Omental fat pad (tissue), 4 donors: ENCODE results near the gene SLC16A5. TPM values are rescaled to one million over a fixed set of nuclear protein-coding genes. Genes with fewer than 3 reads are reported as not detected.

Source experiments
- ATAC-seq: fragments of 150-250 bp; one replicate; pipeline ENCODE4 v1.9.1; 2016; ENCODE audit warnings: mild to moderate bottlenecking, moderate library complexity; ENCODE audit not compliant: low FRiP score
- DNase-seq: peaks from one replicate; pipeline ENCODE4 v3.0.0-alpha.2; 2019; ENCODE audit warnings: low spot score
- total RNA-seq, 4 donors: library from RNA; depleted of rRNA; stranded (reverse); fragments of >200 nt; gene quantifications; one replicate each; pipeline ENCODE4 v1.1.0, GENCODE V29; 2016
- TF ChIP-seq, protein P1 (sequence below), 3 donors: fragments of 450-650 bp; IDR thresholded peaks; one replicate each; pipeline ENCODE4 v1.5.1; 2016 to 2017; ENCODE audit warnings: antibody characterized with exemption in 3 of 3, mild to moderate bottlenecking in 3 of 3, moderate library complexity in 2 of 3

SLC16A5 gene
- total RNA-seq, 4 donors from 2014 or later, result 12.0 to 22.7 (median 16.4) TPM

DNA sequence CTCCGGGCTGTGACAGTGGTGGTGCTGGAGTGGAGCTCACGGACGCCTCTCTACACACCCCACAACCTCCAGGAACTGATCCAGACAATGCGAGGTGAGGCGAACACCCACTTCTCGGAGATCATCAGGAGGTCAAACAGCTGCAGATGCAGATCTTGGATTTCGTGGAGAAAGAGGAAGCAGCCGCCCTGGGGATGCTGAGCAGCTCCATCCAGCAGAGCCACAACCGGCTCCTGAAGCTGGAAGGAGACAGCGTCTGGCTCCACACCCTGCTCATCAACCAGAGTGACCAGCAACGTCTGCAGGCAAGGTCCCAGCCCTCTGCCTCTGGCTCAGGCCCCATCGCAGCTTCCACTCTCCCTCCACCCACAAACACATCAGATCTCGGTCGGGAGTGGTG lies 13.2 kb upstream of the SLC16A5 start:
- no peak for ATAC-seq
- TF ChIP-seq, protein P1, sequence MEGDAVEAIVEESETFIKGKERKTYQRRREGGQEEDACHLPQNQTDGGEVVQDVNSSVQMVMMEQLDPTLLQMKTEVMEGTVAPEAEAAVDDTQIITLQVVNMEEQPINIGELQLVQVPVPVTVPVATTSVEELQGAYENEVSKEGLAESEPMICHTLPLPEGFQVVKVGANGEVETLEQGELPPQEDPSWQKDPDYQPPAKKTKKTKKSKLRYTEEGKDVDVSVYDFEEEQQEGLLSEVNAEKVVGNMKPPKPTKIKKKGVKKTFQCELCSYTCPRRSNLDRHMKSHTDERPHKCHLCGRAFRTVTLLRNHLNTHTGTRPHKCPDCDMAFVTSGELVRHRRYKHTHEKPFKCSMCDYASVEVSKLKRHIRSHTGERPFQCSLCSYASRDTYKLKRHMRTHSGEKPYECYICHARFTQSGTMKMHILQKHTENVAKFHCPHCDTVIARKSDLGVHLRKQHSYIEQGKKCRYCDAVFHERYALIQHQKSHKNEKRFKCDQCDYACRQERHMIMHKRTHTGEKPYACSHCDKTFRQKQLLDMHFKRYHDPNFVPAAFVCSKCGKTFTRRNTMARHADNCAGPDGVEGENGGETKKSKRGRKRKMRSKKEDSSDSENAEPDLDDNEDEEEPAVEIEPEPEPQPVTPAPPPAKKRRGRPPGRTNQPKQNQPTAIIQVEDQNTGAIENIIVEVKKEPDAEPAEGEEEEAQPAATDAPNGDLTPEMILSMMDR (IDR thresholded peaks at IDR 0.05), result no peak
- no peak for DNase-seq

DNA sequence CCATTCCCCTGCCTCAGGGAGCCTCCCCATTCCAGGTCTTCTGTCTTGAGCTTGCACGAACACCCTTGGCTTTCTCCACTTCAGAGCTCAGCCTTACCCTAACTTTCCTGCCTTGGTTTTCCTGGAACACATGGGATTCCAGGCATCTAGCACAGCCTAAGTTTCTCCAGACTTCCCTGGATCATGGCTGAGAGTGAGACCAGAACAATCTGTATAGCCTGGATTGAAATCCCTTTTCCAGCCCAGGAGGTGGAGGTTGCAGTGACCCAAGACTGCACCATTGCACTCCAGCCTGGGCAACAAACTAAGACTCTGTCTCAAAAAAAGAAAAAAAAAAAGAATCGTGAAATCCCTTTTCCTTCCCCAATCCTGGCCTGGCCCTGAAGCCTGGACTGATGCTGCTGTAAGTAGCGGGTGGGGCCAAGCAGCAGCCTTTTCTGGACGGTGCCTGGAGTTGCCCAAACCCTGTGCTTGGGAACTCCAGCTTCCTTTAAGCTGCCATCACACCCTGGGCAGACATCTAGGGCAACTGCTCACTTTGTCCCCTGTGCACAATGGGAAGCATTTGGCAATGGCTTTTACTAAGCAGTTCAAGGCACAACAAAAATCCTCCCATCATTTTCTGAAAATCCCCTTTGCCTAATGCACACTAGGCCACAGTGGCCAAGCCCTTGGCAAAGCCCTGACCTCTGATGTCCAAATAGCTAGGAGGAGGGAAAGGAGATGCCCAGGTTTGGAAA lies 12.0 kb upstream of the SLC16A5 start:
- no peak for ATAC-seq
- DNase-seq, result no peak
- TF ChIP-seq, protein P1 (IDR thresholded peaks at IDR 0.05), result no peak

DNA sequence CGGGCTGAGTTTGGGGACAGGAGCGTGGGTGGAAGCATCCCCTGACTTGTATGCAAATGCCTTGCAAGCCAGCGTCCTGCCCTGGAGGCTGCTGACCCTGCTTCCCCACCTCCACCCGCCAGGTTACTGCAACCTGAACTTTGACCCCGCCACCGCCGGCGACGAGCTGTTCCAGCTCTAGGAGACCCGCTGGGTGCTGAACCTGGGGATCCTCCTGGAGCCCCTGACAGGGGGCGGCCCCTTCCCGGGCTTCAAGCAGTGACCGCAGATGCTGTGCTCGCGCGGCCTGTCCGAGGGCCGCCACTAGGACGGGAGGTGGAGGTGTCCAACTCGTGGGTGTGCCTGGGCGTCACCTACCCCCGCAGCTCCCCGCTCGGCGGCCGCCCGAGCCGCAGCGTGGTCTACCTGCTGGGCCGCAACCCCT lies 10.7 kb upstream of the SLC16A5 start:
- TF ChIP-seq, protein P1 (IDR thresholded peaks at IDR 0.05), result no peak
- DNase-seq (no peak), ATAC-seq (no peak)

DNA sequence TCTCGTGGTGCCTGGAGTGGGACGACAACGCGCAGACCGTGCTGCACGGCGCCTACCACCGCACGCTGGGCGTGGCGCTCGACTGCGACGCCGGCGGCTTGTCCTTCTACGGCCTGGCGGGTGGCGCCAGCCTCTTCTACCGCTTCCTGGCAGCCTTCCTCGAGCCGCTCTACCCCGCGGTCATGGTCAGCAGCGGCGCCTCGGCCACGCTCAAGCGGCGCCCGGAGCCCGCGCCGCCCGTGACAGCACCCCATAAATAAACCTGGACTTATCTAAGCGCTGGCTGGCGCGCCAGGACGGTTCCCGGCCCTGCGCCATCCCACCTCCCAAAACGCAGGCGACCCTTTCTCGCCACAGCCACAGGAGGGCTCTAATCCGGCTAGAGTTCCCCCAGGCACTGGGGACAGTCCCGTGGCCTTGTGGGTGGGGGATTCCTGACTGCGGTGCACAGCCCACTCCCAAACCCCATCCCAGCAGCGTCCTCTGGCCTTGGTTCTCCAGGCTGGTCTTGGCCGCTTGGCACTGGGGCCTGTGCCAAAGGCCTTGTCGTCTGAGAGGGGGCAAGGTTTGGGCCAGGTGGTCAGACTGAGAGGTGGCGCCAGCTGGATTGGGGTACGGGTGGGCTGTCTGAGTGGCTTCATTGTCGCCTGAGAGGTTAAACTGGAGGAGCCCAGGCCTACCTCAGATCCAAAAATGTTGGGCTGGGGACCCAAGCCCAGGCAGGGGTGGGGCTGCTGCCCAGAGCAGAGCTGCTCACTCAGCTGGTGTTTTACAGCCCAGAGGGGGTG lies 10.1 kb upstream of the SLC16A5 start:
- TF ChIP-seq, protein P1 (IDR thresholded peaks at IDR 0.05), result no peak
- ATAC-seq (peak; percentile 40), DNase-seq (no peak)

DNA sequence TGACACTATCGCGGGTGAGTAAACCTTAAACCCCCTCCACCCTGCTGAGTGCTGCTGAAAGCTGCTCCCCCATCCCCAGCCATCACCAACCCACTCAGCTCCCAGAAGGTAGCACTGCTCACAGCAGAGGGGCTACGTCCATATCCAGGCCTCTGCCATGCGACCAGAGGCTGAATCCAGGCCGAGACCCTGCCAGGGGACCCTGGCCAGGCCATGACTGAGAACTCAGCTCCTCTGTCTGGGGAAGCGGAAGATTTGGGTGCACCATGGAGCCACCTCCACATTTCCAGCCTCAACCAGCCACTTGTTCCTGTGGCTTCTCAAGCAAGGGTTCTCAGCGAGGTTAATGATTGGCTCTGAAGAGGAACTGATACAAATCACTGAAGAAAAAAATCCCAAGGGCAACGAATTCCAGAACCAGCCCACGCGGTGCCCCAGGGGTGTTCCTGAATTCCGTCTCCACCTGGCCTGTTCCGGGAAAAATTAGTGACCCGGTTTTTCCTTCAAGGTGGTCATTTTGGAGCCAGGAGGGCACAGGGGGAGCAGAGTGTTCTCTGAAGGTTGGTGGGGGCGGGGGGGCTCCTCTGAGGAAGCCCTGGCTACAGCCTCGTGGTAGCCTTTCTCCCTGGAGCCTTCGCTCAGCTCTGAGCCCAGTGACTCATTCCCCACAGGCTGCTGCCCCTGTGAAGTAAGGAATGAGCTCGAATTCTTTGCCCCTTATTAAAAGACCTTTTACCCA lies 9.3 kb upstream of the SLC16A5 start:
- TF ChIP-seq, protein P1 (IDR thresholded peaks at IDR 0.05), result no peak
- peak; percentile 53 for ATAC-seq
- DNase-seq, result no peak

DNA sequence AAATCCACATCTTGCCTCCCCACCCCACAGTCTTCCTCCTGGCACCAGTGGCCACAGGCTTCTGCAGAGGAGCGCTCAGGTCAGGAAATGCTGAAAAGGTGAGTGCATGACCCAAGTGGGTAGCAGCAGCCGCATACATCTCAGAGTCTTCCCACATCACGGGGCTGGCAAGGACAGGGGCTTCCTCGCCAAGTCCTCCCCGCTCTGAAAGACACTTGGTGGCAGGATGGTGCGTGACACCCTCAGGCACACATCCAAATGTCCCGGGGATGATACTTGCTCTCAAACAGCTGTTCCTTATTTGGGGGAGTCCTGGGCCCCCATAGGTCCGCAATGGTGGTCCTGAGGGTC lies 8.8 kb upstream of the SLC16A5 start:
- TF ChIP-seq, protein P1 (IDR thresholded peaks at IDR 0.05), result no peak
- no peak for DNase-seq
- no peak for ATAC-seq
